A673 (cell line): ENCODE measurements around the gene MYLK.

Source experiments
- EZH2 ChIP-seq: fragments of 200-600 bp; sonication (generic); IDR thresholded peaks from 2 replicates; pipeline ENCODE4 v1.6.1; 2017; ENCODE audit warnings: borderline replicate concordance, low read depth, mild to moderate bottlenecking, mixed read lengths, antibody characterized with exemption, low read length; ENCODE audit not compliant: poor library complexity, severe bottlenecking
- TF ChIP-seq, protein P1 (sequence below): fragments of 300-800, 200-600 bp; sonication (generic); conservative IDR thresholded peaks from 2 replicates; pipeline ENCODE4 v1.5.1; 2017; ENCODE audit warnings: low read depth, mild to moderate bottlenecking, antibody characterized with exemption, low read length, moderate library complexity, mixed read lengths

DNA sequence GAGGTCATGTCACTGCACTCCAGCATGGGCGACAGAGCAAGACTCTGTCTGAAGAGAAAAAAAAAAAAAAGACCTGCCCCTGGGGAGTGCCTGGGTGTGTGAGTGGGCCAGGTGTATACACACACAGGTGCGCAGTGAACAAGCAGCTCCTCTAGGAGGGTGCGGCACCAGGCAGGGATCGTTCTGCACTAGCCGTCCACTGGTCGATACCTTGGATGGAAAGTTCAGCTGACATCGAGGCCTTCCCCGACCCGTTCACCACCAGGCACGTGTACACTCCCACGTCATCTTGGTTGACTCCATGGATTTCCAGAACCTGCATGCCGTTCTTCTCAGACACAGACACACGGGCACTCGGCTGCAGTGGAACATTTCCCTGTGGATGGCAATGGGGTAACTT lies 147.0 kb downstream of the MYLK start:
- TF ChIP-seq, protein P1, sequence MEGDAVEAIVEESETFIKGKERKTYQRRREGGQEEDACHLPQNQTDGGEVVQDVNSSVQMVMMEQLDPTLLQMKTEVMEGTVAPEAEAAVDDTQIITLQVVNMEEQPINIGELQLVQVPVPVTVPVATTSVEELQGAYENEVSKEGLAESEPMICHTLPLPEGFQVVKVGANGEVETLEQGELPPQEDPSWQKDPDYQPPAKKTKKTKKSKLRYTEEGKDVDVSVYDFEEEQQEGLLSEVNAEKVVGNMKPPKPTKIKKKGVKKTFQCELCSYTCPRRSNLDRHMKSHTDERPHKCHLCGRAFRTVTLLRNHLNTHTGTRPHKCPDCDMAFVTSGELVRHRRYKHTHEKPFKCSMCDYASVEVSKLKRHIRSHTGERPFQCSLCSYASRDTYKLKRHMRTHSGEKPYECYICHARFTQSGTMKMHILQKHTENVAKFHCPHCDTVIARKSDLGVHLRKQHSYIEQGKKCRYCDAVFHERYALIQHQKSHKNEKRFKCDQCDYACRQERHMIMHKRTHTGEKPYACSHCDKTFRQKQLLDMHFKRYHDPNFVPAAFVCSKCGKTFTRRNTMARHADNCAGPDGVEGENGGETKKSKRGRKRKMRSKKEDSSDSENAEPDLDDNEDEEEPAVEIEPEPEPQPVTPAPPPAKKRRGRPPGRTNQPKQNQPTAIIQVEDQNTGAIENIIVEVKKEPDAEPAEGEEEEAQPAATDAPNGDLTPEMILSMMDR: no peak
- no peak for TF ChIP-seq EZH2
